HepG2 (cell line): Measurements from ENCODE around the gene CDCA5. TPM values are rescaled to one million over a fixed set of nuclear protein-coding genes. Genes with fewer than 3 reads are reported as not detected.
A peak's percentile ranks its signal among the peaks of the same experiment; 100 is the strongest.

Experiments
- GPN1 ChIP-seq: sonication (generic); formaldehyde crosslinking; IDR thresholded peaks from 2 replicates; pipeline ENCODE4 v1.5.1; 2020; ENCODE audit warnings: missing genetic modification reagents, borderline replicate concordance
- JUN ChIP-seq: sonication (generic); formaldehyde crosslinking; IDR thresholded peaks from 2 replicates; pipeline ENCODE4 v1.4.0; 2020; ENCODE audit warnings: mild to moderate bottlenecking, missing genetic modification reagents
- MXI1 ChIP-seq: IDR thresholded peaks from 3 replicates; pipeline ENCODE4 v1.6.1; 2012; ENCODE audit warnings: low read depth, low read length, inconsistent platforms, borderline replicate concordance
- PTBP1 ChIP-seq: fragments of 200-400 bp; formaldehyde crosslinking; IDR thresholded peaks from 2 replicates; pipeline ENCODE4 v1.6.1; 2018; ENCODE audit warnings: low read length, low read depth; ENCODE audit not compliant: poor library complexity, severe bottlenecking
- TMF1 ChIP-seq: sonication (generic); formaldehyde crosslinking; IDR thresholded peaks from 2 replicates; pipeline ENCODE4 v1.8.1; 2022; ENCODE audit warnings: low read depth, missing genetic modification reagents
- ZBTB38 ChIP-seq: sonication (generic); formaldehyde crosslinking; IDR thresholded peaks from 2 replicates; pipeline ENCODE4 v1.5.1; 2020; ENCODE audit warnings: mild to moderate bottlenecking, missing genetic modification reagents
- ZNF317 ChIP-seq: sonication (generic); formaldehyde crosslinking; IDR thresholded peaks from 2 replicates; pipeline ENCODE4 v1.5.0; 2020; ENCODE audit warnings: mild to moderate bottlenecking, missing genetic modification reagents
- ZNF563 ChIP-seq: sonication (generic); formaldehyde crosslinking; IDR thresholded peaks from 2 replicates; pipeline ENCODE4 v1.8.0; 2022; ENCODE audit warnings: mild to moderate bottlenecking, moderate library complexity, missing genetic modification reagents
- ZNF674 ChIP-seq: sonication (generic); formaldehyde crosslinking; IDR thresholded peaks from 2 replicates; pipeline ENCODE4 v1.5.0; 2020; ENCODE audit warnings: low read depth, mild to moderate bottlenecking, missing genetic modification reagents
- ZNF761 ChIP-seq: sonication (generic); formaldehyde crosslinking; conservative IDR thresholded peaks from 2 replicates; pipeline ENCODE4 v1.4.0; 2020; ENCODE audit warnings: mild to moderate bottlenecking, missing genetic modification reagents
- polyA plus RNA-seq, 8 experiments: library from polyadenylated mRNA; depleted of rRNA in 3 of 8; stranded (reverse) in 7 of 8; unstranded in 1 of 8; fragments of >200 nt; fragmentation: Illumina TruSeq in 4 of 8; extraction: Trizol in 4 of 8; gene quantifications; 2 replicates each; pipeline versions ENCODE4 v1.2.1 to v1.2.3, GENCODE V29; 2011 to 2016; ENCODE audit warnings: low read depth in 4 of 8, missing spikeins in 1 of 8, mixed read lengths in 1 of 8; ENCODE audit not compliant: insufficient read depth in 1 of 8
- total RNA-seq, 5 experiments: library from RNA; depleted of rRNA; stranded (reverse); fragments of >200 nt; fragmentation: Illumina TruSeq; extraction: Trizol; gene quantifications; 2 replicates each; pipeline ENCODE4 v1.2.3, GENCODE V29; 2016; ENCODE audit warnings: low read depth in 1 of 5
- TF ChIP-seq, protein P1 (sequence below): sonication (generic); formaldehyde crosslinking; IDR thresholded peaks from 2 replicates; pipeline ENCODE4 v1.8.1; 2023; ENCODE audit warnings: mild to moderate bottlenecking, missing genetic modification reagents, borderline replicate concordance
- TF ChIP-seq, protein P2 (sequence below): sonication (generic); formaldehyde crosslinking; IDR thresholded peaks from 2 replicates; pipeline ENCODE4 v1.4.0; 2020; ENCODE audit warnings: mild to moderate bottlenecking, missing genetic modification reagents
- TF ChIP-seq, protein P3 (sequence below): sonication (generic); formaldehyde crosslinking; IDR thresholded peaks from 2 replicates; pipeline ENCODE4 v1.4.0; 2020; ENCODE audit warnings: mild to moderate bottlenecking, missing genetic modification reagents, borderline replicate concordance
- TF ChIP-seq, protein P4 (sequence below): sonication (generic); formaldehyde crosslinking; IDR thresholded peaks from 2 replicates; pipeline ENCODE4 v1.5.0; 2020; ENCODE audit warnings: mild to moderate bottlenecking, missing genetic modification reagents
- TF ChIP-seq, protein P5 (sequence below), 2 experiments: sonication (generic) in 1 of 2; formaldehyde crosslinking in 1 of 2; IDR thresholded peaks; 2 replicates each; pipeline versions ENCODE4 v1.4.0 to v1.6.1; 2016 to 2020; ENCODE audit warnings: borderline replicate concordance in 1 of 2, low read depth in 1 of 2, mild to moderate bottlenecking in 1 of 2, missing genetic modification reagents in 1 of 2

Gene CDCA5
- total and polyA plus RNA-seq, 2 of the 13 experiments (the other 11 are each of a cell fraction or from before 2014, with no cell fraction given) = 13.5 to 50.6 TPM

DNA sequence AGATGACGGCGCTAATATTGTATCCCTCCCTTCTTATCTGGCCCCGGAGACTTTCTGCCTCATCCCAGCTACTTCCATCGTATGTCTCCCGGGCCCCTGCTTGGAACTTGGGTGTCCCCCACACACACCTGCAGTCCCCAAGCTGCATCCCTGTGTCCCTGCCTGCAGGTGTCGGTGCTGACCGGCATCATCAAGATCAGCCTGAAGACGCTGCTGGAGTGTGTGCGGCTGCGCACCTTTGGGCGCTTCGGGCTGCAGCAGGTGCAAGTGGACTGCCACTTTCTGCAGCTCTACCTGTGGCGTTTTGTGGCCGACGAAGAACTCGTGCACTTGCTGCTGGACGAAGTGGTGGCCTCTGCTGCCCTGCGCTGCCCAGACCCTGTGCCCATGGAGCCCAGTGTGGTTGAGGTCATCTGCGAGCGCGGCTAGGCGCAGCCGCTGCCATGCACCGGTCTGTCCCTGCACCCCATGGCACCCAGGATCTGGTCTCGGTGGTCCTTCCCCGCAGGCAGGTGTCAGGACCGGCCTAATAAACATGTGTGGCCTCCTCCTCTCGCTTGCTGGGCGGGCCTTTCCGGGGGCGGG, 27.4 kb upstream of the CDCA5 start (continued):
- TF ChIP-seq, protein P1, sequence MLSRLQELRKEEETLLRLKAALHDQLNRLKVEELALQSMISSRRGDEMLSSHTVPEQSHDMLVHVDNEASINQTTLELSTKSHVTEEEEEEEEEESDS (CRISPR knock-in tag) = 0 out of 2 replicates have a peak, but pooled peaks have one; percentile 28
- TF ChIP-seq ZNF563 (CRISPR knock-in tag) (0 out of 2 replicates have a peak, but pooled peaks have one; percentile 16), JUN (peak; percentile 24; the same call in 1 of the 2 replicates), TMF1 (CRISPR knock-in tag) (0 out of 2 replicates have a peak, but pooled peaks have one; percentile 14), PTBP1 (peak; percentile 19), GPN1 (CRISPR knock-in tag) (0 out of 2 replicates have a peak, but pooled peaks have one; percentile 35), ZBTB38 (CRISPR knock-in tag) (peak; percentile 35; the same call in 1 of the 2 replicates), ZNF761 (0 out of 2 replicates have a peak, but pooled peaks have one; percentile 17), ZNF317 (CRISPR knock-in tag) (no peak), MXI1 (peak; percentile 81; the same call in 1 of the 3 replicates), ZNF674 (CRISPR knock-in tag) (0 out of 2 replicates have a peak, but pooled peaks have one; percentile 3)
- TF ChIP-seq, protein P2, sequence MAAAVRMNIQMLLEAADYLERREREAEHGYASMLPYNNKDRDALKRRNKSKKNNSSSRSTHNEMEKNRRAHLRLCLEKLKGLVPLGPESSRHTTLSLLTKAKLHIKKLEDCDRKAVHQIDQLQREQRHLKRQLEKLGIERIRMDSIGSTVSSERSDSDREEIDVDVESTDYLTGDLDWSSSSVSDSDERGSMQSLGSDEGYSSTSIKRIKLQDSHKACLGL (CRISPR knock-in tag) = peak; percentile 55; the same call in 1 of the 2 replicates
- TF ChIP-seq, protein P3, sequence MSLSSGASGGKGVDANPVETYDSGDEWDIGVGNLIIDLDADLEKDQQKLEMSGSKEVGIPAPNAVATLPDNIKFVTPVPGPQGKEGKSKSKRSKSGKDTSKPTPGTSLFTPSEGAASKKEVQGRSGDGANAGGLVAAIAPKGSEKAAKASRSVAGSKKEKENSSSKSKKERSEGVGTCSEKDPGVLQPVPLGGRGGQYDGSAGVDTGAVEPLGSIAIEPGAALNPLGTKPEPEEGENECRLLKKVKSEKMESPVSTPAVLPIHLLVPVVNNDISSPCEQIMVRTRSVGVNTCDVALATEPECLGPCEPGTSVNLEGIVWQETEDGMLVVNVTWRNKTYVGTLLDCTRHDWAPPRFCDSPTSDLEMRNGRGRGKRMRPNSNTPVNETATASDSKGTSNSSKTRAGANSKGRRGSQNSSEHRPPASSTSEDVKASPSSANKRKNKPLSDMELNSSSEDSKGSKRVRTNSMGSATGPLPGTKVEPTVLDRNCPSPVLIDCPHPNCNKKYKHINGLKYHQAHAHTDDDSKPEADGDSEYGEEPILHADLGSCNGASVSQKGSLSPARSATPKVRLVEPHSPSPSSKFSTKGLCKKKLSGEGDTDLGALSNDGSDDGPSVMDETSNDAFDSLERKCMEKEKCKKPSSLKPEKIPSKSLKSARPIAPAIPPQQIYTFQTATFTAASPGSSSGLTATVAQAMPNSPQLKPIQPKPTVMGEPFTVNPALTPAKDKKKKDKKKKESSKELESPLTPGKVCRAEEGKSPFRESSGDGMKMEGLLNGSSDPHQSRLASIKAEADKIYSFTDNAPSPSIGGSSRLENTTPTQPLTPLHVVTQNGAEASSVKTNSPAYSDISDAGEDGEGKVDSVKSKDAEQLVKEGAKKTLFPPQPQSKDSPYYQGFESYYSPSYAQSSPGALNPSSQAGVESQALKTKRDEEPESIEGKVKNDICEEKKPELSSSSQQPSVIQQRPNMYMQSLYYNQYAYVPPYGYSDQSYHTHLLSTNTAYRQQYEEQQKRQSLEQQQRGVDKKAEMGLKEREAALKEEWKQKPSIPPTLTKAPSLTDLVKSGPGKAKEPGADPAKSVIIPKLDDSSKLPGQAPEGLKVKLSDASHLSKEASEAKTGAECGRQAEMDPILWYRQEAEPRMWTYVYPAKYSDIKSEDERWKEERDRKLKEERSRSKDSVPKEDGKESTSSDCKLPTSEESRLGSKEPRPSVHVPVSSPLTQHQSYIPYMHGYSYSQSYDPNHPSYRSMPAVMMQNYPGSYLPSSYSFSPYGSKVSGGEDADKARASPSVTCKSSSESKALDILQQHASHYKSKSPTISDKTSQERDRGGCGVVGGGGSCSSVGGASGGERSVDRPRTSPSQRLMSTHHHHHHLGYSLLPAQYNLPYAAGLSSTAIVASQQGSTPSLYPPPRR (CRISPR knock-in tag) = 0 out of 2 replicates have a peak, but pooled peaks have one; percentile 36
- TF ChIP-seq, protein P4, sequence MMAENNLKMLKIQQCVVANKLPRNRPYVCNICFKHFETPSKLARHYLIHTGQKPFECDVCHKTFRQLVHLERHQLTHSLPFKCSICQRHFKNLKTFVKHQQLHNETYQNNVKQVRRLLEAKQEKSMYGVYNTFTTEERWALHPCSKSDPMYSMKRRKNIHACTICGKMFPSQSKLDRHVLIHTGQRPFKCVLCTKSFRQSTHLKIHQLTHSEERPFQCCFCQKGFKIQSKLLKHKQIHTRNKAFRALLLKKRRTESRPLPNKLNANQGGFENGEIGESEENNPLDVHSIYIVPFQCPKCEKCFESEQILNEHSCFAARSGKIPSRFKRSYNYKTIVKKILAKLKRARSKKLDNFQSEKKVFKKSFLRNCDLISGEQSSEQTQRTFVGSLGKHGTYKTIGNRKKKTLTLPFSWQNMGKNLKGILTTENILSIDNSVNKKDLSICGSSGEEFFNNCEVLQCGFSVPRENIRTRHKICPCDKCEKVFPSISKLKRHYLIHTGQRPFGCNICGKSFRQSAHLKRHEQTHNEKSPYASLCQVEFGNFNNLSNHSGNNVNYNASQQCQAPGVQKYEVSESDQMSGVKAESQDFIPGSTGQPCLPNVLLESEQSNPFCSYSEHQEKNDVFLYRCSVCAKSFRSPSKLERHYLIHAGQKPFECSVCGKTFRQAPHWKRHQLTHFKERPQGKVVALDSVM (CRISPR knock-in tag) = no peak
- TF ChIP-seq, protein P5, sequence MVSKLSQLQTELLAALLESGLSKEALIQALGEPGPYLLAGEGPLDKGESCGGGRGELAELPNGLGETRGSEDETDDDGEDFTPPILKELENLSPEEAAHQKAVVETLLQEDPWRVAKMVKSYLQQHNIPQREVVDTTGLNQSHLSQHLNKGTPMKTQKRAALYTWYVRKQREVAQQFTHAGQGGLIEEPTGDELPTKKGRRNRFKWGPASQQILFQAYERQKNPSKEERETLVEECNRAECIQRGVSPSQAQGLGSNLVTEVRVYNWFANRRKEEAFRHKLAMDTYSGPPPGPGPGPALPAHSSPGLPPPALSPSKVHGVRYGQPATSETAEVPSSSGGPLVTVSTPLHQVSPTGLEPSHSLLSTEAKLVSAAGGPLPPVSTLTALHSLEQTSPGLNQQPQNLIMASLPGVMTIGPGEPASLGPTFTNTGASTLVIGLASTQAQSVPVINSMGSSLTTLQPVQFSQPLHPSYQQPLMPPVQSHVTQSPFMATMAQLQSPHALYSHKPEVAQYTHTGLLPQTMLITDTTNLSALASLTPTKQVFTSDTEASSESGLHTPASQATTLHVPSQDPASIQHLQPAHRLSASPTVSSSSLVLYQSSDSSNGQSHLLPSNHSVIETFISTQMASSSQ (IDR thresholded peaks at IDR 0.05; ENCODE audit: low read depth) = no peak
- TF ChIP-seq, protein P5 (CRISPR knock-in tag; IDR thresholded peaks at IDR 0.05; ENCODE audit: borderline replicate concordance) = 0 out of 2 replicates have a peak, but pooled peaks have one; percentile 8
